Breast epithelium (tissue), 4 donors: ENCODE results near the gene PDZD4. TPM values are rescaled to one million over a fixed set of nuclear protein-coding genes. Genes with fewer than 3 reads are reported as not detected.

Experiments
- DNase-seq, 2 donors: peaks; one replicate each; pipeline ENCODE4 v3.0.0-alpha.2; 2019; ENCODE audit warnings: low spot score in 2 of 2
- H3K27ac ChIP-seq, 2 donors: fragments of 200-600 bp; sonication (generic) in 1 of 2; one replicate each; pipeline ENCODE4 v1.5.1; 2016 to 2019; ENCODE audit warnings: mild to moderate bottlenecking in 1 of 2
- H3K27me3 ChIP-seq, 2 donors: fragments of 200-600 bp; sonication (generic) in 1 of 2; one replicate each; pipeline versions ENCODE4 v1.5.1 to v1.6.0; 2017 to 2019; ENCODE audit warnings: control low read depth in 1 of 2, mild to moderate bottlenecking in 1 of 2
- H3K36me3 ChIP-seq: fragments of 200-600 bp; one replicate; pipeline ENCODE4 v1.5.1; 2019
- H3K4me1 ChIP-seq, 2 donors: fragments of 200-600 bp; sonication (generic); one replicate each; pipeline ENCODE4 v1.5.1; 2016 to 2019; ENCODE audit warnings: control low read depth in 1 of 2
- H3K4me3 ChIP-seq, 3 donors: fragments of 200-600 bp; sonication (generic); 1 replicate in 2 of 3; 2 replicates in 1 of 3; pipeline ENCODE4 v1.5.1; 2016 to 2019; ENCODE audit warnings: mild to moderate bottlenecking in 3 of 3, moderate library complexity in 2 of 3
- H3K9me3 ChIP-seq, 2 donors: fragments of 200-600 bp; sonication (generic) in 1 of 2; one replicate each; pipeline ENCODE4 v1.5.1; 2016 to 2019; ENCODE audit warnings: control low read depth in 1 of 2
- CTCF ChIP-seq, 3 donors: fragments of 450-650 bp; IDR thresholded peaks; one replicate each; pipeline ENCODE4 v1.5.1; 2016 to 2017; ENCODE audit warnings: antibody characterized with exemption in 3 of 3, mild to moderate bottlenecking in 3 of 3, moderate library complexity in 3 of 3
- POLR2A ChIP-seq: fragments of 450-650 bp; IDR thresholded peaks from one replicate; pipeline ENCODE4 v1.6.1; 2016; ENCODE audit warnings: antibody characterized with exemption, mild to moderate bottlenecking, moderate library complexity
- POLR2AphosphoS5 ChIP-seq, 3 donors: sonication (generic); formaldehyde crosslinking; IDR thresholded peaks; one replicate each; pipeline ENCODE4 v1.6.1; 2017; ENCODE audit warnings: antibody characterized with exemption in 3 of 3
- intact Hi-C: fragments of 100-400 bp; cut with DNase I; formaldehyde crosslinking; loops from one replicate; pipeline ENCODE4 v1.15.1; 2023; ENCODE audit warnings: low total_unique reads
- total RNA-seq, 3 donors: library from RNA; depleted of rRNA; stranded (reverse); fragments of >200 nt; gene quantifications; one replicate each; pipeline ENCODE4 v1.1.0, GENCODE V29; 2016

Gene PDZD4
- total RNA-seq, 3 donors from 2014 or later: 0.80 to 5.6 (median 2.9) TPM

DNA sequence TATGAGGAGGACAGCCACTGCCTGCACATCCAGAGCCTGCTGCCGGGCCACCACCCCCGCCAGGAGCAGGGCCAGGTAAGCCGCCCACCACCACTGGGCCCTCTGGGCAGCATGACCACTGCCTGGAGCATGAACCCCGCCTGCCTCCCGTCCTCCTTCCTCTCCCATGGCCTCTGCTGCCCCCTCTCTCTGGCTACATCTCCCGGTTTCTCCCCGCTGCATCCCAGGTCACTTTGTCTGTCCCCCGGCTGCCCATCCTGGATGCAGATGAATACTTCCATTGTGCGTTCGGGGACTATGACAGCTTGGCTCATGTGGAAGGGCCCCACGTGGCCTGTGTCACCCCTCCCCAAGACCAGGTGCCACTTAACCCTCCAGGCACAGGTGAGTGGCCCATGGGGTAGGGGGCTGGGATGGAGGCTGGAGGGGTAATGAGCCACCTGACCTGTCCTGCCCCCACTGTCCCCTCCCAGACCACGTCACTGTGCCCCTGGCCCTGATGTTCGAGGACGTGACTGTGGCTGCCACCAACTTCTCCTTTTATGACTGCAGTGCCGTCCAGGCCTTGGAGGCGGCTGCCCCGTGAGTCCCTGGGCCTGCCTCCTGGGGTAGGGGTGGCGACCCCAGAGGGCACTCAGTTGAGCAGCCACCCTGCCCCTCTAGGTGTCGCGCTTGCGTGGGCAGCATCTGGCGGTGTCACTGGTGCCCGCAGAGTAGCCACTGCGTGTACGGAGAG lies 60.3 kb downstream of the PDZD4 start:
- Histone ChIP-seq H3K36me3 (no peaks in the 10 kb centered on the region), H3K9me3 (peaks cover 0 to 3% of the 10 kb centered on the region in 2 donors), H3K27ac (no peak overlapping the region), H3K4me3 (no peak overlapping the region), H3K27me3 (peaks cover 0 to 49% of the 10 kb centered on the region in 2 donors), H3K4me1 (no peaks in the 10 kb centered on the region)
- DNase-seq: no peak
- TF ChIP-seq POLR2AphosphoS5 (IDR thresholded peaks at IDR 0.05) (no peak), CTCF (IDR thresholded peaks at IDR 0.05) (no peak), POLR2A (no peak)
- intact Hi-C loops: no loop called here

DNA sequence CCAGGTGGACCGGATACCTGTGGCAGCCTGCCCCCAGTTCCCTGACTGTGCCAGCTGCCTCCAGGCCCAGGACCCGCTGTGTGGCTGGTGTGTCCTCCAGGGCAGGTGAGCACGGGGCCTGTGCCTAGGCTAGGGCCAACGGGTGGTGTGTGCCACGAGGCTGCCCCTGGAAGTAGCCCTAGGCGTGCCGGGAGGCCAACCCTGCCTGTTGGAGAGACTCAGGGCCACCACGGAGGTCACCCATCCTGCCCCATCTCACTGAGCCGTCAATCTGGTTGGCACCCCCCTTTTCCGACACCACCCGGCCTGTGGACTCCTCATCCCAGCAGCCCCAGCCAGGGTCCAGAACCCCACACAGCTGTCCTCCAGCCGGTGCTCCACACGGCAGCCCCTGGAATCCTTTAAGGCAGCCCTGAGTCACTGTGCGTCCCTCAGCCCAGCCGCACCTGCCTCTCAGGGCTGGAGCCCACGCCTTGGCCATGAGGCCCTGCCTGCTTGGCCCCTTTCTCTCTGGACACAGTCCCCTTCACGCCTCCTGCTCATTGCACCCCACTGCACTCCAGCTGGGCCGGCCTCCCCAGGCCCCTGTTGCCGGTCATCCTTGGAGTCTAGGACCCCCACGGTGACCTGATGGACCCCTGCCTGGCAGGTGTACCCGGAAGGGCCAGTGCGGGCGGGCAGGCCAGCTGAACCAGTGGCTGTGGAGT lies 61.0 kb downstream of the PDZD4 start:
- intact Hi-C loops: no loop called here
- Histone ChIP-seq H3K9me3 (peaks cover 0 to 3% of the 10 kb centered on the region in 2 donors), H3K4me3 (no peak overlapping the region), H3K27me3 (peaks cover 0 to 52% of the 10 kb centered on the region in 2 donors), H3K36me3 (no peaks in the 10 kb centered on the region), H3K27ac (no peak overlapping the region), H3K4me1 (no peaks in the 10 kb centered on the region)
- DNase-seq: no peak
- no peak for TF ChIP-seq POLR2AphosphoS5 (IDR thresholded peaks at IDR 0.05)
- no peak for TF ChIP-seq CTCF (IDR thresholded peaks at IDR 0.05)
- no peak for TF ChIP-seq POLR2A

GRCh38 chrX:153768311-153769157 lies 61.8 kb downstream of the PDZD4 start:
- Histone ChIP-seq H3K27me3 (peaks cover 0 to 56% of the 10 kb centered on the region in 2 donors), H3K27ac (no peak overlapping the region), H3K9me3 (peaks cover 0 to 3% of the 10 kb centered on the region in 2 donors), H3K4me1 (no peaks in the 10 kb centered on the region), H3K4me3 (no peak overlapping the region), H3K36me3 (no peaks in the 10 kb centered on the region)
- intact Hi-C loops: no loop called here
- DNase-seq: no peak
- no peak for TF ChIP-seq POLR2A
- no peak for TF ChIP-seq CTCF (IDR thresholded peaks at IDR 0.05)
- no peak for TF ChIP-seq POLR2AphosphoS5 (IDR thresholded peaks at IDR 0.05)

- H3K9me3 ChIP-seq: peaks cover 0 to 3% of the 10 kb centered on the region in 2 donors
- no peaks in the 10 kb centered on the region for H3K36me3 ChIP-seq
- H3K4me1 ChIP-seq: no peaks in the 10 kb centered on the region
- intact Hi-C loops: no loop called here
- no peak overlapping the region for H3K4me3 ChIP-seq
- TF ChIP-seq POLR2A (no peak), CTCF (IDR thresholded peaks at IDR 0.05) (no peak), POLR2AphosphoS5 (IDR thresholded peaks at IDR 0.05) (no peak)
- DNase-seq: no peak
- H3K27me3 ChIP-seq: peaks cover 0 to 60% of the 10 kb centered on the region in 2 donors
- H3K27ac ChIP-seq: no peak overlapping the region
Observed at GRCh38 chrX:153767674-153768055, 62.7 kb downstream of the PDZD4 start.
